ENCODE measurements around the gene MLNR.
A peak's percentile ranks its signal among the peaks of the same experiment; 100 is the strongest.

The MLNR gene

GRCh38 chr13:49247643-49248621 is 27.8 kb downstream of the MLNR start, which contains the start of gene CDADC1:
Gene CDADC1 (plus strand): TSS chr13:49247925. CDS start chr13:49248038, 113 bp downstream.
- DNase-seq (ENCODE audit: low spot score): peak; percentile 90
- TF ChIP-seq, protein P1, sequence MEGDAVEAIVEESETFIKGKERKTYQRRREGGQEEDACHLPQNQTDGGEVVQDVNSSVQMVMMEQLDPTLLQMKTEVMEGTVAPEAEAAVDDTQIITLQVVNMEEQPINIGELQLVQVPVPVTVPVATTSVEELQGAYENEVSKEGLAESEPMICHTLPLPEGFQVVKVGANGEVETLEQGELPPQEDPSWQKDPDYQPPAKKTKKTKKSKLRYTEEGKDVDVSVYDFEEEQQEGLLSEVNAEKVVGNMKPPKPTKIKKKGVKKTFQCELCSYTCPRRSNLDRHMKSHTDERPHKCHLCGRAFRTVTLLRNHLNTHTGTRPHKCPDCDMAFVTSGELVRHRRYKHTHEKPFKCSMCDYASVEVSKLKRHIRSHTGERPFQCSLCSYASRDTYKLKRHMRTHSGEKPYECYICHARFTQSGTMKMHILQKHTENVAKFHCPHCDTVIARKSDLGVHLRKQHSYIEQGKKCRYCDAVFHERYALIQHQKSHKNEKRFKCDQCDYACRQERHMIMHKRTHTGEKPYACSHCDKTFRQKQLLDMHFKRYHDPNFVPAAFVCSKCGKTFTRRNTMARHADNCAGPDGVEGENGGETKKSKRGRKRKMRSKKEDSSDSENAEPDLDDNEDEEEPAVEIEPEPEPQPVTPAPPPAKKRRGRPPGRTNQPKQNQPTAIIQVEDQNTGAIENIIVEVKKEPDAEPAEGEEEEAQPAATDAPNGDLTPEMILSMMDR (IDR thresholded peaks at IDR 0.05; ENCODE audit: extremely low read depth, missing control alignments): no peak

DNA sequence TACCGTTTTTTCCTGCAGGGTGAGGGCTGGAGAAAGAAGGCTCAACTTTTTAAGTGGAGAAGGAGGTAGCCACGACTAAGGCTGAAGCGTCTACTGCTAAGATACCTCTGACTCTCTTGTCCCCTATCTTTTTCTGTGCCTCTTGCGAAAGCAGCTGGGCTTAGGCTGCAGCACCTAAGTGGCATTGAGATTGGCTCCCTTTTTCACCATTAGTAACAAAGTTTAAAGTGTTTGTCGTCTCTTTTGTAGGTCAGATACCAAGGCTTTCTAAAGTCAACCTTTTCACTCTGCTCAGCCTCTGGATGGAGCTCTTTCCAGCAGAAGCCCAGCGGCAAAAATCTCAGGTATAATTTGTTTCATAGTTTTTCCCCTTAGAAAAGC is 28.5 kb downstream of the MLNR start:
- no peak for DNase-seq (ENCODE audit: low spot score)
- TF ChIP-seq, protein P1 (IDR thresholded peaks at IDR 0.05; ENCODE audit: extremely low read depth, missing control alignments): peak; percentile 10

DNA sequence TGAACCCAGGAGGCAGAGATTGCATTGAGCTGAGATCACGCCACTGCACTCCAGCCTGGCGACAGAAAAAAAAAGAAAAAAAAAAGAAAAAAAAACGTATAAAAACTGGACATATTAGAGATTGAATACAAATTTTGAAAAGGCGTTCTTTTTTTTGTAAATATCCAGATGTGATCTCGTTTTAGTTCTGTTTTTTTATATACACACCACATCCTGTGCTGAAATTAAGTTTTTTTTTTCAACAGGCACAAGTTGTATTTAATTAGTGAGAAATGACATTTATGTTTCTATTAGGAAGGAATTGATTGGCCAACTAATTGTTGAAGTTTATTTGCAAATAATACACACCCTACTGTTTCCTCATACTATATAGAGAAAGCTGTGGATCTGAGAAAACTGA is 31.2 kb downstream of the MLNR start:
- DNase-seq (ENCODE audit: low spot score): no peak
- TF ChIP-seq, protein P1 (IDR thresholded peaks at IDR 0.05; ENCODE audit: extremely low read depth, missing control alignments): no peak

DNA sequence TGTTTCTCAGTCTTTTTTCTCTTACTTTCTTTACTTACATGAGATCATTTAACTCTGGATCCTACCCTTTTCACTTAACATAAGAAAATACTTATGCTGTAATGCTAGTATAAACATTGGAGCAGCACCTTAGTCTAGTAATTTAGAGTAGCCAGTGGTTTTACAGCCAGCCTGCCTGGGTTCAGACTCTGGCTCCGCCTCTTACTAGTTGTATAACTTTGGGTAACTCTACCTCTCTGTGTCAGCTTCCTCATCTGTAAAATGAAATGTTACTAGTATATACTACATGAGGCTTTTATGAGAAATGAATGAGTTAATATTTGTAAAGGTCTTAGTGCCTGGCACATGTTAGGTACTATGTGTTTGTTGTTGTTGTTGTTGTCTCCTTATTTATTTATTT is 33.2 kb downstream of the MLNR start:
- TF ChIP-seq, protein P1 (IDR thresholded peaks at IDR 0.05; ENCODE audit: extremely low read depth, missing control alignments): no peak
- DNase-seq (ENCODE audit: low spot score): no peak

DNA sequence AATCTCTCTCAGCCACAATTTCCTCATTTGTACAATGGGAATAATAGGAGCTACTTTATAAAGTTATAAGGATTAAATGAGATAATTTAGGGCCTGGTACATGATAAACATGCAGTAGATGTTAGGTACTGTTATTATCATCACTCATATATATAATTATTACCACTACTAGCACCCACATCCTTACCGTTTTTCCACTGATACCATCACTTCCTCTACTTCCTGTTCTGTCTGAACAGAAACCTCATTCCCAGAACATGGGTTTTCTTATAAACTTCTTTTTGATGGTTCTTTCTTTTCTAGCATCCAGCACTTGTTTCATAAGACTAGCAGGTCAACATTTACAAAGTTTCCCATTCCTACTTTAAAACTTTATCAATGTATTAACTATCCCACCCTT is 33.9 kb downstream of the MLNR start:
- no peak for DNase-seq (ENCODE audit: low spot score)
- TF ChIP-seq, protein P1 (IDR thresholded peaks at IDR 0.05; ENCODE audit: extremely low read depth, missing control alignments): no peak

- TF ChIP-seq, protein P1 (IDR thresholded peaks at IDR 0.05; ENCODE audit: extremely low read depth, missing control alignments): no peak
- DNase-seq (ENCODE audit: low spot score): no peak
Observed at GRCh38 chr13:49256841-49257240, 36.7 kb downstream of the MLNR start.

DNA sequence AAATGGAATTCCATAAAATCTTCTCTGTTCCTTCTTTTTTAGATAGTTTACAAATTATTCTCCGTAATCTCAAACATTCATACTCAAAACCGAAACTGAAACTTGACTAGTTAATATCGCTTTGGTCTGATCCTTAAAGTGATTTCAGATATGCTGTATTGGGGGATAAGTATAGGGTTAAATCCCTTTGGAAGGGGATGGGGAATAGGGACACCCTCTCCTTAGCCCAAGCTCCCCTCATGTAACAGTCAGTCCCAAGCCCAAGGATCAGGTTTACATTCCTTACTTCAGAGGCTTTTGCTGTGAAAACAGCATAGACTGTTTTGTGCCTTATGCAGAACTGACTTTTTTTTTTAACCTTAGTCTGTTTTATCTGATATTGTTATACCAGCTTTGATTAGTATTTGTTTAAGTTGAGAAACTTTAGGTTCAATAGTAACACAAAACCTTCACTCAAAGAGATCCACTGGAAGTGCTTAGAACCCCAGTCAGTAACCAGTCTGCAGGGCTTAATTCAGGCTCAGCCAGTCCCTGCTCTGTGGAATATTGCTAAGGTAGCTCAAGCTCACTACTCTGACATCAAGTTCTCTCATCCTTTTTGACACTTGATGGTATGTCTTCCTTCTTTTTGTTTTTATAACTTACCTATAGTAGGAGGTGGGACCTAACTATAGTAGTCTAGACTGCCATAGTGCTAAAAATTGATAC is 38.1 kb downstream of the MLNR start:
- DNase-seq (ENCODE audit: low spot score): peak; percentile 6
- TF ChIP-seq, protein P1 (IDR thresholded peaks at IDR 0.05; ENCODE audit: extremely low read depth, missing control alignments): no peak

Data from GM20000 (cell line).